ENCODE results near the gene SPIN1.

SPIN1 gene

DNA sequence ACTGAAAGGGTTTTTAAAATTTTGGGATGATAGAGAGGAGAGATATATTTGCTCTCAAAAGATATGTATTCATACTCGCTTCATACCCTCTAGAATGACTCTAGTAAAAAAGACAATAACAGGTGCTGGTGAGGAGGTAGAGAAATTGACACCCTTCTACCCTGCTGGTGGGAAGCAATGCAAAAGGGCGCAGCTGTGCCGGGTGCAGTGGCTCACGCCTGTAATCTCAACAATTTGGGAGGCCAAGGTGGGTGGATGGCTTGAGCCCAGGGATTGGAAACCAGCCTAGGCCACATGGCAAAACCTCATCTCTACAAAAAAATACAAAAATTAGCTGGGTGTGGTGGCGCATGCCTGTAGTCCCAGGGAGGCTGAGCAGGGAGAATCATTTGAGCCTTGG lies 112.8 kb downstream of the SPIN1 start:
- no peak for DNase-seq

DNA sequence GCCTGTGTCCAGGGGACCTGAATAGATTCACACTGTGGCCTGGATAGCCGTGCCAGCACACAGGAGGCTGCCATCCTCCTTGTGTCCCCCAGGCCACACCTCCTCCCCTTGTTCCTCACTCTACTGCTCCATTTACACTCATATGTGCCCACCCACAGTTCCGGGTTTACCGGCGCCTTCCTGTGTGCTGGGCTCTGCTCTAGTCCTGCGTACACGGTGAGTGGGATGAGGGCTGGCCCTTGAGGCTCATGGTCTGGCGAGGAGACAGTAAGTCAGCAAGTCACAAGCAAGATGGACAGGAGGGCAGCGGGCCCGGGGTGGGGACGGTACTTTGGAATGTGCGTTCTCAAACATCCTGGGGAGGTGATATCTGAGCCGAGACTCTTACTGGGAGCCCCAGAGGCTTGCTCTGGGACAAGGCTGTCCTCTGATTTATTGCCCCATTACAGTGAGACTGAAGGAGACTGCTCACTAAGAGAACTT lies 114.3 kb downstream of the SPIN1 start:
- no peak for DNase-seq

DNA sequence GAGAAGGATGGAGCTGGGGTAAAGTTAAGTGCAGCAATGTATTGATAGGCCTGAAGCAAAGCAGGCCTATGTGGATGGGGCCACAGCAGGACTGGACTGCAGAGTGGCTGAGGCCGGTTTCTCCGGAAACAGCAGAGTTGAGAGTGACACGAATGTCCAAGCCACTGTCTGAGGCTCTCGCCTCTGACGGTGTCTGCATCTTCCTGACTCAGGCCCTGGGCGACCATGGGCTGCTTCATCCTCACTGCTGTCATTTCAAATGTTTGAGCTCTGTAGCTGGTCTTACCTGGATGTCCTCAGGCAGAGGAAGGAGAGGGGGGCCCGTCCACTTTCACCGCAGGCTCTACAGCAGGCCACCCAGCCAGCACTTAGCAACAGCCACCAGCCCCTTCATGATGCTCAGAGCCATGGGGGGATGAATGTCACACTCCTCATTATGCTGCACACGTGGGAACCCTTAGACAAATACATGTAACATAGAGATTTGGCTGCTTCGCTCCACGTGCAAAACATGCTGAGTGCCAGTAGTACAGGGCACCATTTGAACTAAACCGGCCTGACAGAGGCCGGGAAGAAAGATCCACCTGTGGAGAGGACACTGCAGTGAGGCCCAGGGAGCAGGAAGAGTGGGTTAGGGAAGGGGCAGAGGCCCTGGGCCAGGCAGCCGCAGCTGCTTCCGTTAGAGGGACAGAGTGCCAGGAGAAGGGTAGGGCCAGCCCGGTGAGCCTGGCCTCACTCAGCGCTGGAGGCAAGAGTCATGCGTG lies 115.0 kb downstream of the SPIN1 start:
- no peak for DNase-seq

DNA sequence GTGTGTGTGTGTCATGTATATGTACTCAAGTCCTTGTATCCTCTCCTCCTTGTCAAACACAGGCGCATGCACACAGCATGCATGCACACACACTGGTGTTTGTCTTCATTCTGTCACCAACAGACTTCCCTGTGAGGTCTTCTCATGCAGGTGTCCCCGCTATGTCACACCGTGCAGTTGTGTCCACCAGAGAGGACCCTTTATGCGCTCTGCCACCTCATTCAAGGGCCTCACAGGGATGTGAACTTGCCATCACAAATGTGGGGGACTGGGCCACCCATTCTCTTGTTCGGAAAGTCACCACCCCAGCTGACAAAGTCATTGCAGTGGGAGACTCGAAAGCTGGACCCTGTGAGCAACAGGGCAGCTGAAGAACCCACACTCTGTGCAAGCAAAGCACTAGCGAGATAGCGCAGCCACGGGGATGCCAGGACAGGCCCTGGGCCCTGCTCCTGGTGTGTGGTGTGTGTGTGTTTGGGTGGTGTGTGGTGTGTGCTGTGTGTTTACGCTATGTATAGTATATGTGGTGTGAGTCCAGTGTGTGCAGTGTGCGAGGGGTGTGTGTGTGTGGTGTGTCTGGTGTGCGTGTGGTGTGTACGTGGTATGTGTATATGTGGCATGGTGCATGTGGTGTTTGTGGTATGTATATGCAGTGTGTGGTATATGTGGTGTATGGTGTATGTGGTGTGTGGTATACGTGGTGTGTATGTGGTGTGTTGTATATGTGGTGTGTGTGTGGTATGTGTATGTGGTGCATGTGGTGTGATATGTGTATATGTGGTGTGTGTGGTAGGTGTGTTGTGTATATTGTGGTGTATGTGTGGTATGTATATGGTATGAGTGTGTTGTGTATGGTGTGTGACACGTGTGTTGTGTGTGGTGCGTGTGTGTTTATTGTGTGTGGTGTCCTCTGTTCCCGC lies 115.9 kb downstream of the SPIN1 start:
- no peak for DNase-seq

DNA sequence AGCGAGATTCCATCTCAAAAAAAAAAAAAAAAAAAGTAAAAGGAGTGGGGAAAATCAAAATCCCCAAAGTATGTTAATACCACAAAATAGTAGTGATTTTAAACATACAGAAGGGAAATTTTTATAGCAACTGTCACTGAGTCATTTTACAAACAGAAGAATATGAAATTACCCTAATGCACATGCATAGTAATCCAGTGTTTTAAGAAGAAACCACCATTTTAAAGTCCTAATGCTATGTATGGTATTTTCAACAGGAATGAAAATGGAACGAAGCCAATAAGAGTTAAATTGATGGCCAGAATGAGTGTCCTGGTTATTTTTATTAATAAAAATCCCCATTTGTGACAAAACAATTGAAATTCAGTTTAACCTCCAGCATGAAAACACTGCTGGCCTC lies 120.1 kb downstream of the SPIN1 start:
- no peak for DNase-seq

DNA sequence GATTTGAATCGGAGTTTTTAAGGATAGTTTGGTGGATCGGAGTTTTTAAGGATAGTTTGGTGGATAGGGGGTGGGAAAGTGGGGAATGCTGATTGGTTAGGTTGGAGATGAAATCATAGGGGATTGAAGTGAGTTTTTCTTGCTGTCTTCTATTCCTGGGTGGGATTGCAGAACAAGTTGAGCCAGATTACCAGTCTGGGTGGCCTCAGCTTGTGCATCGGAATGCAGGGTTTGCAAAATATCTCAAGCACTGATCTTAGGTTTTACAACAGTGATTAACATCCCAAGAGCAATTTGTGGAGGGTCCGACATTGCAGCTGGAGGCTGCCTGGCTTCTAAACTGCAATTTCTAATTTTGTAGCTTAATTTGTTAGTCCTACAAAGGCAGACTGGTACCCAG lies 123.7 kb downstream of the SPIN1 start:
- DNase-seq: no peak

DNA sequence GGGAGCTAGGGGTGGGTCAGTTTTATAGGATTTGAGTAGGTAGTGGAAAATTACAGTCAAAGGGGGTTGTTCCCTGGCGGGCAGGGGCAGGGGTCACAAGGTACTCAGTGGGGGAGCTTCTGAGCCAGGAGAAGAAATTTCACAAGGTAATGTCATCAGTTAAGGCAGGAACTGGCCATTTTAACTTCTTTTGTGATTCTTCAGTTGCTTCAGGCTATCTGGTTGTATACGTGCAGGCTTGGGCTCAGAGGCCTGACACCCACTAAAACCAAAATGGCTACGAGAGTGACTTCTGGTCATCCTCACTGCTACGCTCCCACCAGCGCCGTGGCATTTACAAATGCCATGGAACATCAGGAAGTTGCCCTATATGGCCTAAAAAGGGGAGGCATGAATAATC lies 126.0 kb downstream of the SPIN1 start:
- DNase-seq: no peak

DNA sequence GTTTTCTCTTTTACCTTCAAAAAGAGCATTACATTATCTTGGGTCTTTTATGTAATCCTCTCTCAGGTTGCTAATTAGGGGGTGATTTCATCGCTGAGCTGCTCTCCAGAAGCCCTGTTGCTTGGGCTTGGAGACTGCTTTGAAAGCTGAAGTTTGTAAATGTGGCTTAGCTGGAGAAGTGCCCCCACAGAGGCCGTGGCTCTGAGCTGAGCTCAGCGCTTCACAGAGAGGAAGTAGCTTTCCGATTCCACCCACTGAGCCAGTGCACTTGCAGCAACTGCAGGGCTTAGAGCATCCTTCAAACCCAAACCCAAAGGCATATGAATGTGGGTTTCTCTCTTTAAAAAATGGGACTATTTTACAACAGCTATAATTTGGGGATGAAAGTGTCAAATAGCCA lies 133.1 kb downstream of the SPIN1 start:
- DNase-seq: no peak

DNA sequence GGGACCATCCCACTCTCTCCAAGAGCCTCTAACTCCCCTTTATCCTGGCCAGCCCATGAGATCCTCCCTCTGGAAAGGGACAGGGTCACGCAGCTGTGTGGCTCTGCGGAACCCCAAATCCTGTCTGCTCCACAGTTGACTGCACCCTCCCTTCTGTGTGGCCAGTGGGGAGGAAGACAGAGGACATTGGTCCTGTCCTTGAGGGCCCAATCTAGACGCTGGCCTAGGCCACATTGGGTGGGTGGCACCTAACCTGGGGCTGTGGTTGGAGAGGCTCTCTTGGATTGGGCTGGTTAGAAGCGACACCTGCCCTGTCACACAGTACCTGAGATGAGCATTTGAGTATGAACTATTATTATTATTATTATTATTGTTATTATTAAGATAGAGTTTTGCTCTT lies 134.1 kb downstream of the SPIN1 start:
- DNase-seq: no peak

DNA sequence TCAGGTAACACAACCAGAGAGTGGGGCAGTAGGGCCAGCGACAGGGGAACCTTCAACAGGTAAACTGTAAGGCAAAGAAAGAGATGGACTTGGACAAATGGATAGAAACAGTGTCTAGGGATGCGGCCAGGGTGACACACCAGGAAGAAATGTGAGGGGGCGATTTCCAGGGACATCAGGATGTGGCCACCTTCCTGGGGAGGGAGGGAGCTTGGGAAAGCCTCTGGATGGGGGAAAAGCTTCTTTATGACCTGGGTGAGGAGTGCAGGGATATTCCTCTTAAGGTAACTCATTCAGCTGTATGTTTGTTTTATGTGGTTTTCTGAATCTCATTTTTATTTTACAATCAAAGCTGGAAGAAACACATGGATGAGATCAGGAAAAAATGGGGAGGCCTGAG lies 134.8 kb downstream of the SPIN1 start:
- no peak for DNase-seq

DNA sequence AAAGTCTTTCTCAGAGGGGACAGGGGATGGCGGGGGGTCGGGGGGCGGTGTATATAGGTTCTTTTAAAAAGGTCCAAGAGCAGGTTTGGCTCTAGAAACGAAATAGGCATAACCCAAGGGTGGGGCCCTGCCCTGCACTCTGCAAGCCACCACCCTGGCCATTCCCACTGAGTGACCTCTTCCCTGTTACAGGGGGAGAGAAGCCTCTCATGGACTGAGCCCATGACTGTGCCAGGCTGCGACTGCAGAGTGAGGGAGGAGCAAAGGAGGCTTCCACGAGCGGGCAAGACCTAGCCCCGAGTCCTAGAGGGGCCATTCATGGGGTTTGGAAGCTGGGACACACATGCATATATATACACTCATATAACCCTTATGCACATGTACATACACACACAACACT lies 136.7 kb downstream of the SPIN1 start:
- DNase-seq: no peak

DNA sequence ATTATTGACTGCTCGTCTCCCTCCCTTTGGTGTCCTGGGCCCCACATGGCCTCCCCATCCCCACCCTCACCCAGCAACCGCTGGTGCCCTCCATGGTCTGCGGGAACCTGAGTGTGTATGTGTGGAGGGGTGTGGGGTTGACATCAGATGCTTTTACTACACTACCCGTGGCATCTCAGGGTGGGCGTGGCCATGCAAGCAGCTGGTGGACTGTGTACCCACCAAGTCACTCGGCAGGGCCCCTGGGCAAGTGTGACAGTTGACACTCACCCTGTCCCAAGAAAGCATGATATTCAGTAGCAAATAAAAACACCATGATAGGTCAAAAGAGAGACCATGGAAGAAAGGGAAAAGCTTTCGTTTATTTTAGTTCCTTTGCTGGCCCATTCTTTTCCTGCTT lies 139.4 kb downstream of the SPIN1 start:
- no peak for DNase-seq

Measured in activated CD4-positive, alpha-beta T cell treated with anti-CD3 and anti-CD28 coated beads, Interleukin-2, amount 50 U/mL, for 4 hours (primary cell).